Astrocyte (in vitro differentiated cells and primary cell): ENCODE measurements around the gene ZNF787. TPM values are rescaled to one million over a fixed set of nuclear protein-coding genes. Genes with fewer than 3 reads are reported as not detected.

ENCODE experiments used
- DNase-seq: peaks from one replicate; pipeline ENCODE4 v3.0.0-alpha.2; 2010; ENCODE audit warnings: low read depth
- FAIRE-seq: peaks from 2 replicates; lab custom pipeline; 2011; peaks lifted over from hg19 to GRCh38; lab: Jason Lieb, UNC
- H2AFZ ChIP-seq: 2 replicates; pipeline ENCODE4 v1.6.0; 2012; ENCODE audit warnings: low read depth, low read length, inconsistent platforms
- H3K27ac ChIP-seq: 2 replicates; pipeline ENCODE4 v1.5.1; 2011; ENCODE audit warnings: low read depth, low read length, inconsistent platforms
- H3K27me3 ChIP-seq: 2 replicates; pipeline ENCODE4 v1.6.0; 2011; ENCODE audit warnings: low read length, inconsistent platforms; ENCODE audit not compliant: insufficient read depth
- H3K36me3 ChIP-seq: 2 replicates; pipeline ENCODE4 v1.5.1; 2011; ENCODE audit warnings: low read length, inconsistent platforms; ENCODE audit not compliant: insufficient read depth
- H3K4me1 ChIP-seq: 2 replicates; pipeline ENCODE4 v1.5.1; 2011; ENCODE audit warnings: low read length, inconsistent platforms; ENCODE audit not compliant: insufficient read depth
- H3K4me2 ChIP-seq: 2 replicates; pipeline ENCODE4 v1.6.0; 2012; ENCODE audit warnings: low read length, inconsistent platforms
- H3K4me3 ChIP-seq: 2 replicates; pipeline ENCODE4 v1.5.1; 2011; ENCODE audit warnings: low read depth, mild to moderate bottlenecking, low read length, inconsistent platforms; ENCODE audit not compliant: insufficient read depth
- H3K79me2 ChIP-seq: 2 replicates; pipeline ENCODE4 v1.6.0; 2012; ENCODE audit warnings: mild to moderate bottlenecking, low read length, inconsistent platforms; ENCODE audit not compliant: insufficient read depth
- H3K9ac ChIP-seq: 2 replicates; pipeline ENCODE4 v1.6.0; 2012; ENCODE audit warnings: mild to moderate bottlenecking, low read length, inconsistent platforms
- H3K9me3 ChIP-seq: 2 replicates; pipeline ENCODE4 v1.5.1; 2012; ENCODE audit warnings: low read depth, mild to moderate bottlenecking, low read length, inconsistent platforms; ENCODE audit not compliant: insufficient read depth
- H4K20me1 ChIP-seq: 2 replicates; pipeline ENCODE4 v1.6.0; 2012; ENCODE audit warnings: low read length, inconsistent platforms; ENCODE audit not compliant: insufficient read depth
- H3K27ac Mint-ChIP-seq: one replicate; pipeline ENCODE4 v1.8.0; 2021; ENCODE audit warnings: mild to moderate bottlenecking, mixed read lengths; ENCODE audit not compliant: unreplicated experiment
- H3K27me3 Mint-ChIP-seq: one replicate; pipeline ENCODE4 v1.8.0; 2021; ENCODE audit warnings: low read depth, mixed read lengths; ENCODE audit not compliant: unreplicated experiment
- H3K36me3 Mint-ChIP-seq: one replicate; pipeline ENCODE4 v1.8.0; 2021; ENCODE audit warnings: low read depth, mixed read lengths; ENCODE audit not compliant: unreplicated experiment
- H3K4me1 Mint-ChIP-seq: one replicate; pipeline ENCODE4 v1.8.0; 2021; ENCODE audit warnings: low read depth, mixed read lengths; ENCODE audit not compliant: unreplicated experiment
- H3K4me3 Mint-ChIP-seq: one replicate; pipeline ENCODE4 v1.8.0; 2021; ENCODE audit warnings: mild to moderate bottlenecking, moderate library complexity, mixed read lengths; ENCODE audit not compliant: unreplicated experiment
- H3K9me3 Mint-ChIP-seq: one replicate; pipeline ENCODE4 v1.8.0; 2021; ENCODE audit warnings: mild to moderate bottlenecking, mixed read lengths; ENCODE audit not compliant: unreplicated experiment
- EZH2 ChIP-seq: IDR thresholded peaks from 2 replicates; pipeline ENCODE4 v1.6.1; 2012; ENCODE audit warnings: mild to moderate bottlenecking, low read length, inconsistent platforms; ENCODE audit not compliant: insufficient read depth
- total RNA-seq: library from RNA; stranded (reverse); gene quantifications from 2 replicates; pipeline ENCODE4 v1.2.1, GENCODE V29; 2021
- TF ChIP-seq, protein P1 (sequence below): IDR thresholded peaks from 2 replicates; pipeline ENCODE4 v1.5.1; 2011; ENCODE audit warnings: low read depth, mild to moderate bottlenecking, inconsistent platforms, low read length, moderate library complexity; ENCODE audit not compliant: insufficient read depth

The ZNF787 gene
- total RNA-seq, 1 donor from 2014 or later, result 36.3 TPM

DNA sequence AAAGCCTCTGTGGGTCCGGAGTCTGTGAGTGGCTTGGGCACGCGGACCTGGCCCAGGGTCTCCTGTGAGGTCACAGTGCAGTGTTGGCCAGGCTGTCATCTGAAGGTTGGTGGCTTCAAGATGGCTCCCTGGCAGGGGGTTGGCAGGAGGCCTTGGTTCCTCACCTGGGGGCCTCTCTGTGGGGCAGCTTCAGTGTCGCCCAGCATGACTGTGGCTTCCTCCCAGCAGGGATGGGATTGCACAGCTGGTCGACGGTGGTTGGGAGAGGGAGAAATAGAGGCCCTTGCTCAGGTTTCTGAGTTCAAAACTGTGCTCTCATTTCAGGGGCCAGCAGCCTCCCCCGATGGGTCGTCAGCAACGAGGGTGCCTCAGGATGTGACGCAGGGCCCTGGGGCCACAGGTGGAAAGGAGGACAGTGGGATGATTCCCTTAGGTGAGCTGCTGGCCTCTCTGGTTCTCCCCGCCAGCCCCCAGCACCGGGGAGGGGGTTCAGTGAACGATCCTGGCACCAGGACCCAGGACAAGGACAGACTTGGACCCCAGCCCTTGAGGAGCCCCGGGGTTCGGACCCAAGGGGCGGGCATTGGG lies 37.2 kb upstream of the ZNF787 start:
- peaks cover 26% of the 10 kb centered on the region for H3K36me3 Mint-ChIP-seq
- Histone ChIP-seq H3K27me3 (no peaks in the 10 kb centered on the region), H3K4me1 (no peaks in the 10 kb centered on the region), H3K36me3 (no peaks in the 10 kb centered on the region), H3K4me2 (no peak overlapping the region), H3K4me3 (no peak overlapping the region), H3K9me3 (peaks cover 3% of the 10 kb centered on the region), H2AFZ (no peak overlapping the region), H4K20me1 (peaks cover 14% of the 10 kb centered on the region), H3K9ac (no peak overlapping the region), H3K27ac (no peak overlapping the region), H3K79me2 (no peaks in the 10 kb centered on the region)
- H3K4me3 Mint-ChIP-seq, result no peak overlapping the region
- no peak for TF ChIP-seq EZH2
- TF ChIP-seq, protein P1, sequence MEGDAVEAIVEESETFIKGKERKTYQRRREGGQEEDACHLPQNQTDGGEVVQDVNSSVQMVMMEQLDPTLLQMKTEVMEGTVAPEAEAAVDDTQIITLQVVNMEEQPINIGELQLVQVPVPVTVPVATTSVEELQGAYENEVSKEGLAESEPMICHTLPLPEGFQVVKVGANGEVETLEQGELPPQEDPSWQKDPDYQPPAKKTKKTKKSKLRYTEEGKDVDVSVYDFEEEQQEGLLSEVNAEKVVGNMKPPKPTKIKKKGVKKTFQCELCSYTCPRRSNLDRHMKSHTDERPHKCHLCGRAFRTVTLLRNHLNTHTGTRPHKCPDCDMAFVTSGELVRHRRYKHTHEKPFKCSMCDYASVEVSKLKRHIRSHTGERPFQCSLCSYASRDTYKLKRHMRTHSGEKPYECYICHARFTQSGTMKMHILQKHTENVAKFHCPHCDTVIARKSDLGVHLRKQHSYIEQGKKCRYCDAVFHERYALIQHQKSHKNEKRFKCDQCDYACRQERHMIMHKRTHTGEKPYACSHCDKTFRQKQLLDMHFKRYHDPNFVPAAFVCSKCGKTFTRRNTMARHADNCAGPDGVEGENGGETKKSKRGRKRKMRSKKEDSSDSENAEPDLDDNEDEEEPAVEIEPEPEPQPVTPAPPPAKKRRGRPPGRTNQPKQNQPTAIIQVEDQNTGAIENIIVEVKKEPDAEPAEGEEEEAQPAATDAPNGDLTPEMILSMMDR, result no peak
- no peak overlapping the region for H3K27ac Mint-ChIP-seq
- no peaks in the 10 kb centered on the region for H3K9me3 Mint-ChIP-seq
- H3K27me3 Mint-ChIP-seq, result no peaks in the 10 kb centered on the region
- FAIRE-seq, result no peak
- H3K4me1 Mint-ChIP-seq, result peaks cover 12% of the 10 kb centered on the region
- DNase-seq, result no peak

DNA sequence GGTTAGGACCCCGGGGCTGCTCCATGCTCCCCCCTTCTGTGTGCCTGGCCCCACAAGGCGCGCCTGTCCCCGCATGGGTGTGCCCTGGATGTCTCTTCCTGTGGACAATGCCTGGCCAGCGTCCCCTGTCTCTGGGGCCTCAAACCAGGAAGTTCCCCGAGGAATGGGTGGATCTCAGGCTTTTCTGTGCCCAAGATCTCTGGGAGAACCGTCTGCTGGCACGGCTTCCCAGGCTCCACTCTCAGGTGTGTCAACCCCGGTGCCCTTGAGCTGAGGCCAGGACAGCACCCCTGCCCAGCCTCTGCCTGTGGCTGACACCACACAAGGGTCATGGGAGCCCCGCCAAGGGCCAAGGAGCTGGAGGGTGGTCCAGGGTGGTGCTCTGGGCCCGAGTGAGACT lies 35.7 kb upstream of the ZNF787 start:
- no peaks in the 10 kb centered on the region for H3K27me3 ChIP-seq
- peaks cover 10% of the 10 kb centered on the region for H3K79me2 ChIP-seq
- DNase-seq (no peak), FAIRE-seq (no peak)
- H2AFZ ChIP-seq, result no peak overlapping the region
- no peak overlapping the region for H3K27ac Mint-ChIP-seq
- H4K20me1 ChIP-seq, result peaks cover 27% of the 10 kb centered on the region
- H3K4me1 ChIP-seq, result no peaks in the 10 kb centered on the region
- peaks cover 22% of the 10 kb centered on the region for H3K36me3 Mint-ChIP-seq
- H3K4me2 ChIP-seq, result no peak overlapping the region
- no peak overlapping the region for H3K27ac ChIP-seq
- no peak overlapping the region for H3K4me3 ChIP-seq
- TF ChIP-seq EZH2, result no peak
- TF ChIP-seq, protein P1, result no peak
- H3K9ac ChIP-seq, result no peak overlapping the region
- H3K36me3 ChIP-seq, result no peaks in the 10 kb centered on the region
- H3K27me3 Mint-ChIP-seq, result no peaks in the 10 kb centered on the region
- H3K4me3 Mint-ChIP-seq, result no peak overlapping the region
- peaks cover 11% of the 10 kb centered on the region for H3K4me1 Mint-ChIP-seq
- peaks cover 3% of the 10 kb centered on the region for H3K9me3 ChIP-seq
- no peaks in the 10 kb centered on the region for H3K9me3 Mint-ChIP-seq

DNA sequence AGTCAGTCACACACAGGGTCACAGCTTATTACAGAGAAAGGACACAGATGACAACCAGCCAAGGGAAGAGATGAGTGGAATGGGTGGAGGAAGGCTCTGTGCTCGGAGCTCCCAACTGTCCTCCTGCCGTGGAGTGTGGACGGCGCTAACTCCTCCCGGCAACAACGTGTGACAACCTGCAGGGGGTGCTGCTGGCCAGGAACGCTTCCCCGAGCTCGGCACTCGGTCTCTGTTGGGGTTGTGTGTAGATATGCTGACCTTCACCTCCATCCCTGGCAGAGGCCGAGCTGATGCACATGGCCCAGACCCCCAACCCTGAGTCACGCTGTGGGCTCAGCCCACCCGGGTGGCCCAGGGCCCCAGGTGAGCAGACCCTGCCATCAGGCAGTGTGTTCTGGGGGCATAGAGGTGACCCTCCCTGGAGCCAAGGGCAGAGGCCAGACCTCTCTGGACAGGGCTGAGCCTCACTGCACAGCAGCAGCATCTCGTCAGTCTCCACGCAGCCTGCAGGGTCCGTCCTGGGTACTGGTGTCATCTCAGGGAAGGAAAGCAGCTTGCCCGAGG lies 34.1 kb upstream of the ZNF787 start:
- no peaks in the 10 kb centered on the region for H3K27me3 ChIP-seq
- no peaks in the 10 kb centered on the region for H3K27me3 Mint-ChIP-seq
- H3K4me2 ChIP-seq, result no peak overlapping the region
- H3K36me3 ChIP-seq, result no peaks in the 10 kb centered on the region
- no peak overlapping the region for H3K4me3 ChIP-seq
- H3K9me3 ChIP-seq, result peaks cover 3% of the 10 kb centered on the region
- peaks cover 33% of the 10 kb centered on the region for H4K20me1 ChIP-seq
- H3K4me3 Mint-ChIP-seq, result no peak overlapping the region
- no peak for FAIRE-seq
- H3K36me3 Mint-ChIP-seq, result peaks cover 24% of the 10 kb centered on the region
- no peak overlapping the region for H2AFZ ChIP-seq
- TF ChIP-seq, protein P1, result peak; percentile 3
- no peak for TF ChIP-seq EZH2
- no peak overlapping the region for H3K27ac ChIP-seq
- no peaks in the 10 kb centered on the region for H3K4me1 ChIP-seq
- peaks cover 11% of the 10 kb centered on the region for H3K4me1 Mint-ChIP-seq
- H3K27ac Mint-ChIP-seq, result no peak overlapping the region
- no peaks in the 10 kb centered on the region for H3K9me3 Mint-ChIP-seq
- no peak for DNase-seq
- H3K9ac ChIP-seq, result no peak overlapping the region
- peaks cover 17% of the 10 kb centered on the region for H3K79me2 ChIP-seq
